HepG2 (cell line): Measurements from ENCODE around the gene DDX54. TPM values are rescaled to one million over a fixed set of nuclear protein-coding genes. Genes with fewer than 3 reads are reported as not detected.

ENCODE experiments used
- ATAC-seq: fragments of 200-7000 bp; cut with Tn5 transposase; 3 replicates; pipeline ENCODE4 v1.9.1; 2020; ENCODE audit warnings: mild to moderate bottlenecking, moderate library complexity
- BruUV-seq: library from RNA; stranded (reverse); fragments of 400-500 nt; replicated peaks from 2 replicates; lab custom pipeline; 2021; lab: Mats Ljungman, UMichigan
- CTCF ChIA-PET: fragments of 300-600 bp; formaldehyde crosslinking; extraction: SDS; loops from one replicate; lab custom pipeline; 2021; ENCODE audit warnings: low total read pairs, inconsistent platforms, low intra/inter-chr PET ratio; lab: Yijun Ruan, JAX
- POLR2A ChIA-PET: fragments of 350-600 bp; sonication (Branson Sonifier 250); formaldehyde crosslinking; loops from one replicate; lab custom pipeline; 2020; ENCODE audit warnings: antibody characterized with exemption, inconsistent platforms; lab: Yijun Ruan, JAX
- DNase-seq: peaks from one replicate; pipeline ENCODE4 v3.0.0-alpha.2; 2015; ENCODE audit warnings: low spot score
- FAIRE-seq: peaks from 3 replicates; lab custom pipeline; 2011; peaks lifted over from hg19 to GRCh38; lab: Jason Lieb, UNC
- H2AFZ ChIP-seq: one replicate; pipeline ENCODE4 v1.6.1; 2011; ENCODE audit warnings: low read length, inconsistent platforms
- H3K27ac ChIP-seq: fragments of 300-600 bp; 3 replicates; pipeline ENCODE4 v1.8.0; 2011; ENCODE audit warnings: mixed run types, mild to moderate bottlenecking, mixed read lengths, low read length, inconsistent platforms; ENCODE audit not compliant: insufficient read depth; ENCODE audit errors: extremely low read length
- H3K27me3 ChIP-seq, 2 experiments: fragments of 200-600 bp in 1 of 2; 2 replicates in 1 of 2; 3 replicates in 1 of 2; pipeline versions ENCODE4 v1.6.0 to v1.8.0; 2011; ENCODE audit warnings: low read length in 2 of 2, mild to moderate bottlenecking in 2 of 2, moderate library complexity in 2 of 2, inconsistent platforms in 1 of 2; ENCODE audit not compliant: insufficient read depth in 2 of 2, control insufficient read depth in 1 of 2
- H3K36me3 ChIP-seq, 2 experiments: fragments of 200-600 bp in 1 of 2; replicated peaks in 1 of 2; 2 replicates in 1 of 2; 3 replicates in 1 of 2; pipeline versions ENCODE4 v1.5.1 to v1.8.0; 2011; ENCODE audit warnings: low read length in 2 of 2, inconsistent platforms in 1 of 2; ENCODE audit not compliant: insufficient read depth in 2 of 2, control insufficient read depth in 1 of 2
- H3K4me1 ChIP-seq: 2 replicates; pipeline ENCODE4 v1.5.1; 2012; ENCODE audit warnings: low read length, inconsistent platforms; ENCODE audit not compliant: insufficient read depth
- H3K4me2 ChIP-seq: 2 replicates; pipeline ENCODE4 v1.6.0; 2011; ENCODE audit warnings: low read depth, low read length, inconsistent platforms
- H3K4me3 ChIP-seq, 3 experiments: fragments of 200-600 bp in 1 of 3; sonication (generic), shearing (Covaris generic) in 1 of 3; replicated peaks in 1 of 3; 2 replicates each; pipeline ENCODE4 v1.5.1; 2011 to 2016; ENCODE audit warnings: low read length in 3 of 3, inconsistent platforms in 2 of 3, low read depth in 2 of 3, mild to moderate bottlenecking in 2 of 3, control low read depth in 1 of 3, mixed read lengths in 1 of 3; ENCODE audit not compliant: insufficient read depth in 1 of 3
- H3K79me2 ChIP-seq: one replicate; pipeline ENCODE4 v1.6.1; 2011; ENCODE audit warnings: low read length, inconsistent platforms; ENCODE audit not compliant: insufficient read depth
- H3K9ac ChIP-seq: 2 replicates; pipeline ENCODE4 v1.6.0; 2011; ENCODE audit warnings: mild to moderate bottlenecking, low read depth, low read length, inconsistent platforms; ENCODE audit not compliant: insufficient read depth
- H3K9me3 ChIP-seq: 2 replicates; pipeline ENCODE4 v1.5.1; 2012; ENCODE audit warnings: mild to moderate bottlenecking, low read length
- H4K20me1 ChIP-seq: 2 replicates; pipeline ENCODE4 v1.6.0; 2011; ENCODE audit warnings: inconsistent platforms, mild to moderate bottlenecking, low read length, moderate library complexity; ENCODE audit not compliant: insufficient read depth
- CREB1 ChIP-seq, 2 experiments: fragments of 450-650 bp in 1 of 2; IDR thresholded peaks; 2 replicates each; pipeline ENCODE4 v1.6.1; 2016 to 2017; ENCODE audit warnings: control low read depth in 1 of 2, mild to moderate bottlenecking in 1 of 2, missing compliant biosample characterization in 1 of 2, missing genetic modification characterization in 1 of 2
- DMAP1 ChIP-seq: IDR thresholded peaks from 2 replicates; pipeline ENCODE4 v1.6.1; 2016
- FOXK2 ChIP-seq: fragments of 450-650 bp; IDR thresholded peaks from 2 replicates; pipeline ENCODE4 v1.6.1; 2016
- HES4 ChIP-seq: sonication (generic); formaldehyde crosslinking; IDR thresholded peaks from 2 replicates; pipeline ENCODE4 v1.9.0; 2021; ENCODE audit warnings: mild to moderate bottlenecking, missing genetic modification reagents, borderline replicate concordance
- MTA3 ChIP-seq: sonication (generic); formaldehyde crosslinking; IDR thresholded peaks from 2 replicates; pipeline ENCODE4 v1.4.0; 2020; ENCODE audit warnings: missing genetic modification reagents
- MYC ChIP-seq: sonication (generic); formaldehyde crosslinking; IDR thresholded peaks from 2 replicates; pipeline ENCODE4 v1.9.0; 2021; ENCODE audit warnings: missing genetic modification reagents, borderline replicate concordance
- RFX3 ChIP-seq: IDR thresholded peaks from 2 replicates; pipeline ENCODE4 v1.6.1; 2016; ENCODE audit warnings: missing biosample characterization, missing genetic modification reagents
- SP5 ChIP-seq: IDR thresholded peaks from 2 replicates; pipeline ENCODE4 v1.6.1; 2016; ENCODE audit warnings: low read depth, borderline replicate concordance
- XBP1 ChIP-seq: sonication (generic); formaldehyde crosslinking; IDR thresholded peaks from 2 replicates; pipeline ENCODE4 v1.5.0; 2020; ENCODE audit warnings: missing genetic modification reagents
- ZEB1 ChIP-seq: IDR thresholded peaks from 2 replicates; pipeline ENCODE4 v1.6.1; 2012; ENCODE audit warnings: mild to moderate bottlenecking, low read depth, inconsistent platforms; ENCODE audit not compliant: insufficient replicate concordance
- ZNF180 ChIP-seq: sonication (generic); formaldehyde crosslinking; IDR thresholded peaks from 2 replicates; pipeline ENCODE4 v1.4.0; 2020; ENCODE audit warnings: low read depth, missing genetic modification reagents, borderline replicate concordance
- ZNF3 ChIP-seq: IDR thresholded peaks from 2 replicates; pipeline ENCODE4 v1.7.0; 2017; ENCODE audit warnings: inconsistent platforms
- ZNF572 ChIP-seq: sonication (generic); formaldehyde crosslinking; IDR thresholded peaks from 2 replicates; pipeline ENCODE4 v1.5.1; 2020; ENCODE audit warnings: mild to moderate bottlenecking, missing genetic modification reagents
- ZNF792 ChIP-seq: IDR thresholded peaks from 2 replicates; pipeline ENCODE4 v1.6.1; 2016
- whole genome bisulfite sequencing: methylation state at CpG from one replicate; pipeline ENCODE4 v1.1.6; 2017; ENCODE audit warnings: low lambda C conversion rate; 5-methylcytosine and 5-hydroxymethylcytosine counted together
- in situ Hi-C: cut with HindIII; loops from 2 replicates; pipeline ENCODE4 v1.10.0; 2017; ENCODE audit warnings: low pct_unique_long_range_greater_than_20kb; ENCODE audit not compliant: extremely low pct_ligation_motif_present
- intact Hi-C: fragments of 100-400 bp; cut with micrococcal nuclease; formaldehyde crosslinking; loops from one replicate; pipeline ENCODE4 v1.10.0; 2022; ENCODE audit not compliant: unreplicated experiment
- polyA plus RNA-seq, 8 experiments: library from polyadenylated mRNA; depleted of rRNA in 3 of 8; stranded (reverse) in 7 of 8; unstranded in 1 of 8; fragments of >200 nt; fragmentation: Illumina TruSeq in 4 of 8; extraction: Trizol in 4 of 8; gene quantifications; 2 replicates each; pipeline versions ENCODE4 v1.2.1 to v1.2.3, GENCODE V29; 2011 to 2016; ENCODE audit warnings: low read depth in 4 of 8, missing spikeins in 1 of 8, mixed read lengths in 1 of 8; ENCODE audit not compliant: insufficient read depth in 1 of 8
- total RNA-seq, 5 experiments: library from RNA; depleted of rRNA; stranded (reverse); fragments of >200 nt; fragmentation: Illumina TruSeq; extraction: Trizol; gene quantifications; 2 replicates each; pipeline ENCODE4 v1.2.3, GENCODE V29; 2016; ENCODE audit warnings: low read depth in 1 of 5
- TF ChIP-seq, protein P1 (sequence below): sonication (generic); formaldehyde crosslinking; IDR thresholded peaks from 2 replicates; pipeline ENCODE4 v1.5.1; 2020; ENCODE audit warnings: mild to moderate bottlenecking, missing genetic modification reagents, borderline replicate concordance
- TF ChIP-seq, protein P2 (sequence below): sonication (generic); formaldehyde crosslinking; IDR thresholded peaks from 2 replicates; pipeline ENCODE4 v1.4.0; 2020; ENCODE audit warnings: missing genetic modification reagents
- TF ChIP-seq, protein P3 (sequence below): sonication (generic); formaldehyde crosslinking; IDR thresholded peaks from 2 replicates; pipeline ENCODE4 v1.4.0; 2020; ENCODE audit warnings: mild to moderate bottlenecking, missing genetic modification reagents
- TF ChIP-seq, protein P4 (sequence below): sonication (generic); formaldehyde crosslinking; IDR thresholded peaks from 2 replicates; pipeline ENCODE4 v1.8.0; 2022; ENCODE audit warnings: mild to moderate bottlenecking, missing genetic modification reagents, moderate library complexity

The DDX54 gene
- total and polyA plus RNA-seq, 2 of the 13 experiments (the other 11 are each of a cell fraction or from before 2014, with no cell fraction given): 59.7 to 61.1 TPM

DNA sequence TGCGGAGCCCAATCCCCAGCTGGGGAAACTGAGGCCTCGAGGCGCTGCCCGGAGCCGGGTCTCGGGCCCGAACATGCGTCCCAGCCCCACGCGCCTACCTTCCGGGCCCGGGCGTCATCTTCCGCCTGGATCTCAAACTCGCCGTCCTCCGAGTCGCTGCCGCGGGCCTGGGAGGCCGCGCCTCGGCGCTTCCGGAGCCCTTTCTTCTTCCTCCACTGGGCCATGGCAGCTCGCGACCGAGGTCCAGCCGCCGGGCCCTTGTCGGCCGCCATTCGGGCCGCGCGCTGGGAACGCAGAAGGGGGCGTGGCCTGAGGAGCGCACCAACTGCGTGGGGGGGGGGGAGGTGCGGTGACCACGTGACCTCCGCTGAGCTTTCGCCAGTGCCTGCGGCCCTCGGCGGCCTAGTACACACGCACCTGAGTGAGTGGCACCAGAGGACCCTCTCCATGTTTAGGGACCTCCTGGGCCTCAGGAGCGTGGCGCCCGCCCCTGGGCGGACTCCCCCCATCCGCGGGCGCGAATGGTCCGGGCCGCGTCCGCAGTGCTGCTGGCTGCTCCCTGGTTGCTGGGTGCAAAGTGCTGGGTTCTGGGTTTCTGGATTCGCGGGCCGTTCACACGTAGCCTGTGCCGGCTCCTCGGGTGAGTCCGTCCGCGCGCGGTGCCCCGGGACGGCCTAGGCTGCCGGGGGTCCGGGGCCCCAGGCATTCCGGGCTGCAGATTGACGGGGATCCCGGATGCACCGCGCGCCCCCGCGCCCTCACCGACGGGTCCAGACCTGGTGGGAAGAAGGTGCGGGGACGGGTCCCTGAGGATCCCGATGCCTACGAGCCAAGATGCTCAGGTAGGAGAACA lies at the start of gene DDX54, which contains the start of gene RITA1 (continued):
- TF ChIP-seq, protein P1, sequence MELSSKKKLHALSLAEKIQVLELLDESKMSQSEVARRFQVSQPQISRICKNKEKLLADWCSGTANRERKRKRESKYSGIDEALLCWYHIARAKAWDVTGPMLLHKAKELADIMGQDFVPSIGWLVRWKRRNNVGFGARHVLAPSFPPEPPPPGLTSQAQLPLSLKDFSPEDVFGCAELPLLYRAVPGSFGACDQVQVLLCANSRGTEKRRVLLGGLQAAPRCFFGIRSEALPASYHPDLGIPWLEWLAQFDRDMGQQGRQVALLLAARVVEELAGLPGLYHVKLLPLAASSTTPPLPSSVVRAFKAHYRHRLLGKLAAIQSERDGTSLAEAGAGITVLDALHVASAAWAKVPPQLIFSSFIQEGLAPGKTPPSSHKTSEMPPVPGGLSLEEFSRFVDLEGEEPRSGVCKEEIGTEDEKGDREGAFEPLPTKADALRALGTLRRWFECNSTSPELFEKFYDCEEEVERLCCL (CRISPR knock-in tag): no peak
- TF ChIP-seq CREB1 (IDR thresholded peaks at IDR 0.05) (peak; percentile 52; the same call in 1 of the 2 replicates), CREB1 (CRISPR knock-in tag; IDR thresholded peaks at IDR 0.05) (no peak), FOXK2 (peak; percentile 98)

DNA sequence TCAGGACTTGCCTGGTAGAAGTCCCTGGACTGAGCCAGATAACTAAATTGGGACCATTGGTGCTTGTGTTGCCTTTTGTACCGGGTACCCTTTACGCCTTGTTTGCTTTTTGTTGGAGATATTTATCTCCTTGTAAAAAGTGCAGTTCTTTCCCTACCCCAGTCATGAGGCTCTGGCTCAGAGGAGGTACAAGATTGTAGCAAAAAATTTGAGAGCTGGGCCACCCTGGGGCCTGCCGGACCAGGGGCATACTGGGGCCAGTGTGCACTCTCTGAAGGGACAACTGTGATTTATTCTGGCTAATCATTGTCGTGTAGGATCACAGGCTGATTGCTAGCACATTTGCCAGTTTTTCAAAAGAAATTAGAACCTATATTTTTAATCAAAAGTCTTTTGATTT lies 49.2 kb upstream of the DDX54 start:
- Histone ChIP-seq H4K20me1 (no peaks in the 10 kb centered on the region), H3K79me2 (no peaks in the 10 kb centered on the region), H3K9ac (no peak overlapping the region), H3K4me2 (no peak overlapping the region), H3K9me3 (no peaks in the 10 kb centered on the region), H3K27me3 (no peaks in the 10 kb centered on the region), H3K27ac (no peak overlapping the region), H3K36me3 (peaks cover 7 to 11% of the 10 kb centered on the region in 2 experiments; a peak in 4 of 5 replicates), H3K4me3 (no peak overlapping the region), H2AFZ (no peak overlapping the region), H3K4me1 (peaks cover 62% of the 10 kb centered on the region)
- ATAC-seq (no peak), FAIRE-seq (no peak), DNase-seq (no peak)
- POLR2A ChIA-PET: no interaction called here
- BruUV-seq: no TSS peak
- 89% methylated on average over 4 of the region's 4 CpGs for WGBS
- CTCF ChIA-PET: no interaction called here
- intact Hi-C loops (no loop called here), in situ Hi-C loops (no loop called here)
- TF ChIP-seq DMAP1 (CRISPR knock-in tag) (no peak), ZNF792 (CRISPR knock-in tag) (no peak), MYC (CRISPR knock-in tag) (no peak), SP5 (CRISPR knock-in tag) (no peak), XBP1 (CRISPR knock-in tag) (no peak), MTA3 (CRISPR knock-in tag) (no peak), ZNF572 (no peak), ZNF180 (no peak), HES4 (no peak), ZEB1 (no peak), ZNF3 (no peak), RFX3 (CRISPR knock-in tag) (no peak)
- TF ChIP-seq, protein P2, sequence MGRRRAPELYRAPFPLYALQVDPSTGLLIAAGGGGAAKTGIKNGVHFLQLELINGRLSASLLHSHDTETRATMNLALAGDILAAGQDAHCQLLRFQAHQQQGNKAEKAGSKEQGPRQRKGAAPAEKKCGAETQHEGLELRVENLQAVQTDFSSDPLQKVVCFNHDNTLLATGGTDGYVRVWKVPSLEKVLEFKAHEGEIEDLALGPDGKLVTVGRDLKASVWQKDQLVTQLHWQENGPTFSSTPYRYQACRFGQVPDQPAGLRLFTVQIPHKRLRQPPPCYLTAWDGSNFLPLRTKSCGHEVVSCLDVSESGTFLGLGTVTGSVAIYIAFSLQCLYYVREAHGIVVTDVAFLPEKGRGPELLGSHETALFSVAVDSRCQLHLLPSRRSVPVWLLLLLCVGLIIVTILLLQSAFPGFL: no peak
- TF ChIP-seq, protein P3, sequence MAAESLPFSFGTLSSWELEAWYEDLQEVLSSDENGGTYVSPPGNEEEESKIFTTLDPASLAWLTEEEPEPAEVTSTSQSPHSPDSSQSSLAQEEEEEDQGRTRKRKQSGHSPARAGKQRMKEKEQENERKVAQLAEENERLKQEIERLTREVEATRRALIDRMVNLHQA (CRISPR knock-in tag): no peak
- TF ChIP-seq, protein P4, sequence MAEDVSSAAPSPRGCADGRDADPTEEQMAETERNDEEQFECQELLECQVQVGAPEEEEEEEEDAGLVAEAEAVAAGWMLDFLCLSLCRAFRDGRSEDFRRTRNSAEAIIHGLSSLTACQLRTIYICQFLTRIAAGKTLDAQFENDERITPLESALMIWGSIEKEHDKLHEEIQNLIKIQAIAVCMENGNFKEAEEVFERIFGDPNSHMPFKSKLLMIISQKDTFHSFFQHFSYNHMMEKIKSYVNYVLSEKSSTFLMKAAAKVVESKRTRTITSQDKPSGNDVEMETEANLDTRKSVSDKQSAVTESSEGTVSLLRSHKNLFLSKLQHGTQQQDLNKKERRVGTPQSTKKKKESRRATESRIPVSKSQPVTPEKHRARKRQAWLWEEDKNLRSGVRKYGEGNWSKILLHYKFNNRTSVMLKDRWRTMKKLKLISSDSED (CRISPR knock-in tag): no peak
